ENCODE data around the gene ITGA11.

ITGA11 gene

GRCh38 chr15:68284616-68285258, 147.2 kb downstream of the ITGA11 start:
- DNase-seq = no peak

- DNase-seq = no peak
Measured at GRCh38 chr15:68283401-68283800, 148.6 kb downstream of the ITGA11 start.

- DNase-seq = no peak
Measured at GRCh38 chr15:68281008-68281407, 151.0 kb downstream of the ITGA11 start.

GRCh38 chr15:68279779-68280753, 151.9 kb downstream of the ITGA11 start:
- no peak for DNase-seq

GRCh38 chr15:68278595-68279405, 153.2 kb downstream of the ITGA11 start:
- peak; percentile 56 for DNase-seq

GRCh38 chr15:68278345-68278594, 153.7 kb downstream of the ITGA11 start:
- DNase-seq = no peak

- DNase-seq = peak; percentile 94
Measured at GRCh38 chr15:68277603-68278344, 154.2 kb downstream of the ITGA11 start, which contains the start of gene FEM1B. TSS of gene FEM1B (plus strand) at chr15:68277745. CDS start at chr15:68278418, 673 bp downstream.

- peak; percentile 67 for DNase-seq
Measured at GRCh38 chr15:68277131-68277602, 154.8 kb downstream of the ITGA11 start.

- DNase-seq = no peak
Measured at GRCh38 chr15:68276668-68277067, 155.3 kb downstream of the ITGA11 start.

GRCh38 chr15:68275165-68275746, 156.7 kb downstream of the ITGA11 start:
- no peak for DNase-seq

- DNase-seq = no peak
Measured at GRCh38 chr15:68274201-68274848, 157.6 kb downstream of the ITGA11 start.

- DNase-seq = peak; percentile 93
Measured at GRCh38 chr15:68272721-68273271, 159.2 kb downstream of the ITGA11 start.

- peak; percentile 82 for DNase-seq
Measured at GRCh38 chr15:68271854-68272471, 160.0 kb downstream of the ITGA11 start.

- DNase-seq = no peak
Measured at GRCh38 chr15:68268405-68268804, 163.6 kb downstream of the ITGA11 start.

- no peak for DNase-seq
Measured at GRCh38 chr15:68265674-68266073, 166.3 kb downstream of the ITGA11 start.

GRCh38 chr15:68265081-68265480, 166.9 kb downstream of the ITGA11 start:
- no peak for DNase-seq

- DNase-seq = no peak
Measured at GRCh38 chr15:68264282-68264681, 167.7 kb downstream of the ITGA11 start.

GRCh38 chr15:68262514-68263356, 169.2 kb downstream of the ITGA11 start:
- DNase-seq = no peak

GRCh38 chr15:68261980-68262379, 170.0 kb downstream of the ITGA11 start:
- no peak for DNase-seq

Measured in fibroblast of skin of scalp (primary cell).